ENCODE measurements around the gene TRAPPC3L.

GRCh38 chr6:116579143-116579542 is 33.7 kb upstream of the TRAPPC3L start:
- TF ChIP-seq POLR2A (IDR thresholded peaks at IDR 0.05) (no peak), CTCF (IDR thresholded peaks at IDR 0.05 in 8 of 11, conservative IDR thresholded peaks at IDR 0.05 in 3 of 11) (no peak)
